Endothelial cell of umbilical vein (primary cell): ENCODE measurements around the gene ITGB3. TPM values are rescaled to one million over a fixed set of nuclear protein-coding genes. Genes with fewer than 3 reads are reported as not detected.
A peak's percentile ranks its signal among the peaks of the same experiment; 100 is the strongest.

Experiments
- BruUV-seq: library from RNA; stranded (reverse); fragments of 400-500 nt; replicated peaks from 2 replicates; lab custom pipeline; 2021; lab: Mats Ljungman, UMichigan
- CTCF ChIA-PET: fragments of 300-600, 350-600 bp; sonication (Branson Sonifier 250); formaldehyde crosslinking; loops from one replicate; lab custom pipeline; 2021; ENCODE audit warnings: antibody characterized with exemption, inconsistent platforms; lab: Charles Lee
- POLR2A ChIA-PET: fragments of 300-600, 350-600 bp; sonication (Branson Sonifier 250); formaldehyde crosslinking; loops from one replicate; lab custom pipeline; 2021; ENCODE audit warnings: antibody characterized with exemption, inconsistent platforms; lab: Charles Lee
- DNase-seq: peaks from one replicate; pipeline ENCODE4 v3.0.0-alpha.2; 2011; ENCODE audit warnings: low read depth, low spot score
- FAIRE-seq: peaks from 2 replicates; lab custom pipeline; 2011; peaks lifted over from hg19 to GRCh38; lab: Jason Lieb, UNC
- H2AFZ ChIP-seq: 2 replicates; pipeline ENCODE4 v1.6.0; 2012; ENCODE audit warnings: low read depth, low read length, control low read depth, inconsistent platforms
- H3K27ac ChIP-seq: 2 replicates; pipeline ENCODE4 v1.5.1; 2011; ENCODE audit warnings: low read depth, mild to moderate bottlenecking, control low read depth, low read length, moderate library complexity; ENCODE audit not compliant: insufficient read depth
- H3K27me3 ChIP-seq, 2 experiments: 2 replicates each; pipeline versions ENCODE4 v1.6.0 to v1.6.1; 2011; ENCODE audit warnings: low read length in 2 of 2, mixed read lengths in 1 of 2; ENCODE audit not compliant: control insufficient read depth in 2 of 2, insufficient read depth in 2 of 2
- H3K36me3 ChIP-seq, 2 experiments: 2 replicates in 1 of 2; 3 replicates in 1 of 2; pipeline ENCODE4 v1.5.1; 2011; ENCODE audit warnings: low read length in 2 of 2, mild to moderate bottlenecking in 1 of 2, moderate library complexity in 1 of 2; ENCODE audit not compliant: control insufficient read depth in 2 of 2, insufficient read depth in 2 of 2; ENCODE audit errors: extremely low read depth in 1 of 2
- H3K4me1 ChIP-seq: 3 replicates; pipeline ENCODE4 v1.5.1; 2011; ENCODE audit warnings: mild to moderate bottlenecking, low read length; ENCODE audit not compliant: control insufficient read depth, insufficient read depth; ENCODE audit errors: extremely low read depth
- H3K4me2 ChIP-seq: 2 replicates; pipeline ENCODE4 v1.6.1; 2011; ENCODE audit warnings: low read length, control low read depth, mixed read lengths; ENCODE audit not compliant: insufficient read depth
- H3K4me3 ChIP-seq, 3 experiments: fragments of 200-600 bp in 1 of 3; sonication (generic), shearing (Covaris generic) in 1 of 3; replicated peaks in 1 of 3; 2 replicates each; pipeline ENCODE4 v1.5.1; 2011 to 2016; ENCODE audit warnings: control low read depth in 3 of 3, low read length in 3 of 3, mild to moderate bottlenecking in 2 of 3, inconsistent platforms in 1 of 3, low read depth in 1 of 3, moderate library complexity in 1 of 3; ENCODE audit not compliant: insufficient read depth in 1 of 3
- H3K79me2 ChIP-seq: 2 replicates; pipeline ENCODE4 v1.6.0; 2012; ENCODE audit warnings: low read length, inconsistent platforms; ENCODE audit not compliant: control insufficient read depth, insufficient read depth
- H3K9ac ChIP-seq: replicated peaks from 2 replicates; pipeline ENCODE3; 2011; ENCODE audit warnings: low read length, control low read depth; ENCODE audit not compliant: insufficient read depth; ENCODE audit errors: extremely low read depth
- H3K9me1 ChIP-seq: replicated peaks from 3 replicates; pipeline ENCODE4 v1.6.0; 2011; ENCODE audit warnings: mild to moderate bottlenecking, low read length; ENCODE audit not compliant: control insufficient read depth, insufficient read depth; ENCODE audit errors: extremely low read depth
- H3K9me3 ChIP-seq: replicated peaks from 2 replicates; pipeline ENCODE4 v1.5.1; 2012; ENCODE audit warnings: low read length, inconsistent platforms; ENCODE audit not compliant: control insufficient read depth, insufficient read depth
- H4K20me1 ChIP-seq: replicated peaks from 2 replicates; pipeline ENCODE3; 2011; ENCODE audit warnings: mild to moderate bottlenecking, low read length; ENCODE audit not compliant: control insufficient read depth, insufficient read depth; ENCODE audit errors: extremely low read depth
- EZH2 ChIP-seq: IDR thresholded peaks from 2 replicates; pipeline ENCODE4 v1.6.1; 2012; ENCODE audit warnings: borderline replicate concordance, low read depth, mild to moderate bottlenecking, moderate library complexity, low read length, inconsistent platforms; ENCODE audit not compliant: severe bottlenecking
- FOS ChIP-seq: IDR thresholded peaks from 2 replicates; pipeline ENCODE4 v1.6.1; 2011; ENCODE audit warnings: mild to moderate bottlenecking, low read length, moderate library complexity, borderline replicate concordance; ENCODE audit not compliant: insufficient read depth
- GATA2 ChIP-seq: IDR thresholded peaks from 2 replicates; pipeline ENCODE4 v1.7.0; 2011; ENCODE audit warnings: low read depth, mild to moderate bottlenecking, moderate library complexity, mixed read lengths, low read length; ENCODE audit not compliant: insufficient read length, insufficient read depth
- JUN ChIP-seq: IDR thresholded peaks from 2 replicates; pipeline ENCODE4 v1.6.1; 2011; ENCODE audit warnings: borderline replicate concordance, low read depth; ENCODE audit not compliant: insufficient read length, insufficient read depth
- MYC ChIP-seq: IDR thresholded peaks from one replicate; pipeline ENCODE4 v1.6.1; 2011; ENCODE audit warnings: mild to moderate bottlenecking, low read depth, low read length
- POLR2A ChIP-seq: IDR thresholded peaks from 2 replicates; pipeline ENCODE4 v1.6.1; 2012; ENCODE audit warnings: low read depth, mild to moderate bottlenecking, control low read depth, low read length
- POLR2AphosphoS5 ChIP-seq: IDR thresholded peaks from 2 replicates; pipeline ENCODE4 v1.6.1; 2012; ENCODE audit warnings: low read depth, mild to moderate bottlenecking, control low read depth, low read length, moderate library complexity; ENCODE audit not compliant: insufficient read depth
- dilution Hi-C: fragments of 300-500 bp; cut with MboI; formaldehyde crosslinking; loops from one replicate; pipeline ENCODE4 v1.15.0; 2019; ENCODE audit warnings: low sequenced_read_pairs; ENCODE audit not compliant: extremely low pct_ligation_motif_present
- intact Hi-C: fragments of 100-400 bp; cut with micrococcal nuclease; formaldehyde crosslinking; loops from one replicate; pipeline ENCODE4 v1.10.0; 2022
- polyA plus RNA-seq, 4 experiments: library from polyadenylated mRNA; depleted of rRNA in 3 of 4; stranded (reverse) in 3 of 4; unstranded in 1 of 4; fragments of >200 nt; gene quantifications; 2 replicates each; pipeline versions ENCODE4 v1.2.1 to v1.2.3, GENCODE V29; 2011 to 2012; ENCODE audit warnings: missing spikeins in 1 of 4
- total RNA-seq: library from RNA; stranded (reverse); gene quantifications from 2 replicates; pipeline ENCODE4 v1.2.3, GENCODE V29; 2021
- TF ChIP-seq, protein P1 (sequence below), 2 donors: IDR thresholded peaks; 1 replicate in 1 of 2; 2 replicates in 1 of 2; pipeline ENCODE4 v1.5.1; 2011; ENCODE audit warnings: low read length in 2 of 2, mild to moderate bottlenecking in 2 of 2, moderate library complexity in 2 of 2, control low read depth in 1 of 2, inconsistent platforms in 1 of 2, low read depth in 1 of 2; ENCODE audit not compliant: insufficient read depth in 1 of 2; ENCODE audit errors: extremely low read depth in 1 of 2
- TF ChIP-seq, protein P2 (sequence below): IDR thresholded peaks from 2 replicates; pipeline ENCODE4 v1.6.1; 2011; ENCODE audit not compliant: insufficient read depth, insufficient read length

Gene ITGB3
- total and polyA plus RNA-seq, 2 donors (not counting 3 experiments of a cell fraction or from before 2014, with no cell fraction given): 55.8 to 60.0 TPM

DNA sequence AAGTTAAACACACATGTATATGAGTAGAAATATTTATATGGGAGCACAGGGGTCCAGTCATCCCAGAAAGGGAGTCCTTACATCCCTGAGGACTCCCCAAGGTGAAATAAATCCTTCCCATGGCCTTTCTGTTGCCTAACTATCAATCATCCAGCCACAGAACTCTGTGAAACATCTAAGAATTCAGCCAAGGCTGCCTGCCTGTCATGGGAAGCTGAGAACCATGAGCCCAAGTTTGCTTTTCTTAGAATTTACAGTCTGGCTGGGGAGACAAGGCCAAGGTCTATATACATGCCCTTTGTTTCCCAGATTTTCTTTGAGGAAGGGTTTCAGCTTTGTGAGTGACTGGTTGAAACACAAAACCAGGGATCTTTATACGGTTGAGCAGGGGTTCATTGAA lies 28.7 kb upstream of the ITGB3 start:
- POLR2A ChIA-PET: interaction anchor here (0.5 to 1.5 kb wide), 5 partner anchors 36 to 382 kb away, joined by 5 to 10 read pairs (median 6); partner anchors contain the start of gene CDC27
- H3K9me1 ChIP-seq: no peaks in the 10 kb centered on the region

More for the DNA sequence above, 28.7 kb upstream of the ITGB3 start:
- TSS peak; percentile 99 for BruUV-seq
- no peak for DNase-seq
- Histone ChIP-seq H3K36me3 (no peaks in the 10 kb centered on the region), H3K9ac (peak overlapping the region; percentile 71), H3K4me3 (no peak overlapping the region), H3K9me3 (no peaks in the 10 kb centered on the region), H3K4me2 (peak overlapping the region; percentile 68), H2AFZ (peak overlapping the region; percentile 1), H4K20me1 (no peaks in the 10 kb centered on the region), H3K79me2 (no peaks in the 10 kb centered on the region), H3K27me3 (no peaks in the 10 kb centered on the region), H3K27ac (peak overlapping the region; percentile 97), H3K4me1 (peaks cover 46% of the 10 kb centered on the region)
- intact Hi-C loops (loop anchor here (1.0 kb wide), 2 partner anchors 15 to 36 kb away; partner anchors contain the start of gene CDC27), dilution Hi-C loops (no loop called here)
- FAIRE-seq: no peak
- TF ChIP-seq FOS (no peak), GATA2 (no peak), EZH2 (no peak), POLR2AphosphoS5 (no peak), POLR2A (no peak), JUN (no peak), MYC (no peak)
- TF ChIP-seq, protein P1, sequence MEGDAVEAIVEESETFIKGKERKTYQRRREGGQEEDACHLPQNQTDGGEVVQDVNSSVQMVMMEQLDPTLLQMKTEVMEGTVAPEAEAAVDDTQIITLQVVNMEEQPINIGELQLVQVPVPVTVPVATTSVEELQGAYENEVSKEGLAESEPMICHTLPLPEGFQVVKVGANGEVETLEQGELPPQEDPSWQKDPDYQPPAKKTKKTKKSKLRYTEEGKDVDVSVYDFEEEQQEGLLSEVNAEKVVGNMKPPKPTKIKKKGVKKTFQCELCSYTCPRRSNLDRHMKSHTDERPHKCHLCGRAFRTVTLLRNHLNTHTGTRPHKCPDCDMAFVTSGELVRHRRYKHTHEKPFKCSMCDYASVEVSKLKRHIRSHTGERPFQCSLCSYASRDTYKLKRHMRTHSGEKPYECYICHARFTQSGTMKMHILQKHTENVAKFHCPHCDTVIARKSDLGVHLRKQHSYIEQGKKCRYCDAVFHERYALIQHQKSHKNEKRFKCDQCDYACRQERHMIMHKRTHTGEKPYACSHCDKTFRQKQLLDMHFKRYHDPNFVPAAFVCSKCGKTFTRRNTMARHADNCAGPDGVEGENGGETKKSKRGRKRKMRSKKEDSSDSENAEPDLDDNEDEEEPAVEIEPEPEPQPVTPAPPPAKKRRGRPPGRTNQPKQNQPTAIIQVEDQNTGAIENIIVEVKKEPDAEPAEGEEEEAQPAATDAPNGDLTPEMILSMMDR (IDR thresholded peaks at IDR 0.05; ENCODE audit: extremely low read depth in 1 of 2, insufficient read depth in 1 of 2, low read depth in 1 of 2, low read length in 2 of 2): no peak
- TF ChIP-seq, protein P2, sequence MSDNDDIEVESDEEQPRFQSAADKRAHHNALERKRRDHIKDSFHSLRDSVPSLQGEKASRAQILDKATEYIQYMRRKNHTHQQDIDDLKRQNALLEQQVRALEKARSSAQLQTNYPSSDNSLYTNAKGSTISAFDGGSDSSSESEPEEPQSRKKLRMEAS: no peak
- CTCF ChIA-PET: interaction anchor here (0.7 to 2.1 kb wide), 5 partner anchors 15 to 92 kb away, joined by 3 to 26 read pairs (median 3); no protein-coding TSS in a partner anchor
